Panc1 (cell line): Measurements from ENCODE around the gene ZBTB46. TPM values are rescaled to one million over a fixed set of nuclear protein-coding genes. Genes with fewer than 3 reads are reported as not detected.

Experiments used
- ATAC-seq: fragments of 200-7000 bp; cut with Tn5 transposase; 2 replicates; pipeline ENCODE4 v1.9.1; 2020; ENCODE audit warnings: mild to moderate bottlenecking, moderate library complexity
- BruUV-seq: library from RNA; stranded (reverse); fragments of 400-500 nt; replicated peaks from 2 replicates; lab custom pipeline; 2021; lab: Mats Ljungman, UMichigan
- CTCF ChIA-PET: fragments of 300-600 bp; sonication (Branson Sonifier 250); formaldehyde crosslinking; loops from one replicate; lab custom pipeline; 2022; ENCODE audit warnings: antibody characterized with exemption; lab: Charles Lee
- POLR2A ChIA-PET: fragments of 300-600 bp; sonication (Branson Sonifier 250); formaldehyde crosslinking; loops from one replicate; lab custom pipeline; 2022; ENCODE audit warnings: antibody characterized with exemption; lab: Charles Lee
- DNase-seq: peaks from one replicate; pipeline ENCODE4 v3.0.0-alpha.2; 2010; ENCODE audit warnings: low read depth, low spot score
- H3K27ac ChIP-seq: 2 replicates; pipeline ENCODE4 v1.5.1; 2011; ENCODE audit warnings: mild to moderate bottlenecking, low read length, inconsistent platforms
- H3K27me3 ChIP-seq: fragments of 200-500 bp; sonication (Bioruptor generic); 2 replicates; pipeline ENCODE4 v1.6.0; 2014; ENCODE audit warnings: low read length, inconsistent platforms; ENCODE audit not compliant: control insufficient read depth, insufficient read depth
- H3K36me3 ChIP-seq: fragments of 200-500 bp; sonication (Bioruptor generic); 2 replicates; pipeline ENCODE4 v1.5.1; 2014; ENCODE audit warnings: inconsistent platforms, mild to moderate bottlenecking, low read length, moderate library complexity; ENCODE audit not compliant: control insufficient read depth, insufficient read depth
- H3K4me1 ChIP-seq: 2 replicates; pipeline ENCODE4 v1.5.1; 2011; ENCODE audit warnings: inconsistent platforms, mild to moderate bottlenecking, low read length, moderate library complexity; ENCODE audit not compliant: control insufficient read depth, insufficient read depth
- H3K4me3 ChIP-seq, 2 experiments: 2 replicates each; pipeline ENCODE4 v1.5.1; 2011 to 2012; ENCODE audit warnings: low read depth in 2 of 2, low read length in 2 of 2, mild to moderate bottlenecking in 2 of 2, inconsistent platforms in 1 of 2, moderate library complexity in 1 of 2
- H3K9me3 ChIP-seq: fragments of 200-500 bp; sonication (Bioruptor generic); 2 replicates; pipeline ENCODE4 v1.5.1; 2014; ENCODE audit warnings: low read depth, mild to moderate bottlenecking, inconsistent platforms, low read length, moderate library complexity; ENCODE audit not compliant: control insufficient read depth, insufficient read depth
- CTCF ChIP-seq: fragments of 450-650 bp; IDR thresholded peaks from 2 replicates; pipeline ENCODE4 v1.5.1; 2017; ENCODE audit warnings: mild to moderate bottlenecking
- POLR2AphosphoS5 ChIP-seq: IDR thresholded peaks from 2 replicates; pipeline ENCODE4 v1.6.1; 2012; ENCODE audit warnings: mild to moderate bottlenecking, low read depth, low read length, moderate library complexity
- REST ChIP-seq, 2 experiments: IDR thresholded peaks; 2 replicates each; pipeline ENCODE4 v1.6.1; 2011 to 2012; ENCODE audit warnings: low read depth in 2 of 2, control low read depth in 1 of 2, low read length in 1 of 2, mild to moderate bottlenecking in 1 of 2, moderate library complexity in 1 of 2; ENCODE audit not compliant: insufficient read depth in 1 of 2
- SIN3A ChIP-seq: IDR thresholded peaks from 2 replicates; pipeline ENCODE4 v1.6.1; 2012; ENCODE audit warnings: low read depth, mild to moderate bottlenecking, low read length, moderate library complexity, borderline replicate concordance; ENCODE audit not compliant: insufficient read depth
- TCF7L2 ChIP-seq: IDR thresholded peaks from 2 replicates; pipeline ENCODE4 v1.6.1; 2011; ENCODE audit warnings: mild to moderate bottlenecking, low read depth, low read length, inconsistent platforms
- in situ Hi-C: cut with HindIII; loops from 2 replicates; pipeline ENCODE4 v1.10.0; 2016; ENCODE audit warnings: low sequenced_read_pairs, low pct_unique_long_range_greater_than_20kb
- intact Hi-C: fragments of 100-400 bp; cut with micrococcal nuclease; formaldehyde crosslinking; loops from one replicate; pipeline ENCODE4 v1.10.0; 2022; ENCODE audit not compliant: unreplicated experiment
- total RNA-seq: library from RNA; stranded (reverse); gene quantifications from one replicate; pipeline ENCODE4 v1.2.1, GENCODE V29; 2021; ENCODE audit not compliant: unreplicated experiment

The ZBTB46 gene
- total RNA-seq, 1 experiment from 2014 or later = 15.2 TPM

GRCh38 chr20:63844511-63844991, 13.5 kb upstream of the ZBTB46 start:
- Histone ChIP-seq H3K27ac (no peak overlapping the region), H3K9me3 (no peaks in the 10 kb centered on the region), H3K36me3 (no peaks in the 10 kb centered on the region), H3K4me3 (no peak overlapping the region), H3K4me1 (peaks cover 36% of the 10 kb centered on the region), H3K27me3 (no peaks in the 10 kb centered on the region)
- POLR2A ChIA-PET = no interaction called here
- CTCF ChIA-PET = no interaction called here
- in situ Hi-C loops (no loop called here), intact Hi-C loops (no loop called here)
- ATAC-seq (no peak), DNase-seq (no peak)
- BruUV-seq = no TSS peak
- TF ChIP-seq REST (IDR thresholded peaks at IDR 0.05; ENCODE audit: insufficient read depth in 1 of 2, low read depth in 2 of 2, low read length in 1 of 2) = no peak
- TF ChIP-seq TCF7L2 = no peak
- no peak for TF ChIP-seq POLR2AphosphoS5
- no peak for TF ChIP-seq CTCF
- no peak for TF ChIP-seq SIN3A

GRCh38 chr20:63843778-63844177, 12.7 kb upstream of the ZBTB46 start:
- no peaks in the 10 kb centered on the region for H3K36me3 ChIP-seq
- H3K4me3 ChIP-seq = no peak overlapping the region
- H3K27me3 ChIP-seq = no peaks in the 10 kb centered on the region
- intact Hi-C loops = no loop called here
- peak overlapping the region; percentile 17; the same call in 1 of the 2 replicates for H3K27ac ChIP-seq
- no peaks in the 10 kb centered on the region for H3K9me3 ChIP-seq
- peaks cover 36% of the 10 kb centered on the region for H3K4me1 ChIP-seq
- no peak for DNase-seq
- ChIA-PET CTCF (no interaction called here), POLR2A (no interaction called here)
- in situ Hi-C loops = no loop called here
- ATAC-seq = no peak
- TF ChIP-seq REST (IDR thresholded peaks at IDR 0.05; ENCODE audit: insufficient read depth in 1 of 2, low read depth in 2 of 2, low read length in 1 of 2) (no peak), POLR2AphosphoS5 (no peak), SIN3A (no peak), TCF7L2 (no peak), CTCF (no peak)
- BruUV-seq = no TSS peak
